ENCODE results near the gene HERC3. TPM values are rescaled to one million over a fixed set of nuclear protein-coding genes. Genes with fewer than 3 reads are reported as not detected.

Gene HERC3
- 10 to 100 TPM; 50.5 to 73.4 (median 57.4) TPM for total RNA-seq

- H3K4me1 ChIP-seq = peaks cover 0 to 16% (median 1%) of the 10 kb centered on the region in 4 donors
- peak within 1 kb of the TSS; percentile 95 to 99 (median 96) for H3K27ac ChIP-seq
- TF ChIP-seq POLR2A (IDR thresholded peaks at IDR 0.05) (peak; percentile 48 to 49), CTCF (IDR thresholded peaks at IDR 0.05) (peak in 3 of 6 experiments; percentile 25 to 35 (median 25))
- H3K9me3 ChIP-seq = no peaks in the 10 kb centered on the region
- DNase-seq = peak; percentile 89 to 96 (median 96)
- peak within 1 kb of the TSS; percentile 93 to 98 (median 95) for H3K4me3 ChIP-seq
- peaks cover 0 to 12% (median 0%) of the 10 kb centered on the region in 3 donors for H3K36me3 ChIP-seq
- no peaks in the 10 kb centered on the region for H3K27me3 ChIP-seq
These were observed at the start of gene HERC3 for GRCh38 chr4:88591787-88592599. Gene HERC3, plus strand, starts transcription at chr4:88592480. Its CDS starts 13,344 bp downstream, at chr4:88605824.

- DNase-seq = no peak
- Histone ChIP-seq H3K4me3 (no peak overlapping the region), H3K9me3 (no peaks in the 10 kb centered on the region), H3K27ac (no peak overlapping the region), H3K36me3 (no peaks in the 10 kb centered on the region), H3K27me3 (no peaks in the 10 kb centered on the region), H3K4me1 (no peaks in the 10 kb centered on the region)
- no peak for TF ChIP-seq POLR2A (IDR thresholded peaks at IDR 0.05)
- TF ChIP-seq CTCF (IDR thresholded peaks at IDR 0.05) = no peak
These were observed 42.5 kb upstream of the HERC3 start for GRCh38 chr4:88549815-88550214.

- TF ChIP-seq CTCF (IDR thresholded peaks at IDR 0.05) (no peak), POLR2A (IDR thresholded peaks at IDR 0.05) (no peak)
- no peak for DNase-seq
- Histone ChIP-seq H3K9me3 (no peaks in the 10 kb centered on the region), H3K36me3 (no peaks in the 10 kb centered on the region), H3K27ac (no peak overlapping the region), H3K4me1 (no peaks in the 10 kb centered on the region), H3K27me3 (no peaks in the 10 kb centered on the region), H3K4me3 (no peak overlapping the region)
These were observed 24.7 kb upstream of the HERC3 start for GRCh38 chr4:88567591-88567990.

GRCh38 chr4:88570001-88570400, 22.3 kb upstream of the HERC3 start:
- DNase-seq = no peak
- no peaks in the 10 kb centered on the region for H3K9me3 ChIP-seq
- no peak for TF ChIP-seq POLR2A (IDR thresholded peaks at IDR 0.05)
- TF ChIP-seq CTCF (IDR thresholded peaks at IDR 0.05) = no peak
- H3K36me3 ChIP-seq = no peaks in the 10 kb centered on the region
- H3K27me3 ChIP-seq = no peaks in the 10 kb centered on the region
- no peak overlapping the region for H3K4me3 ChIP-seq
- H3K27ac ChIP-seq = no peak overlapping the region
- no peaks in the 10 kb centered on the region for H3K4me1 ChIP-seq

- no peak for TF ChIP-seq POLR2A (IDR thresholded peaks at IDR 0.05)
- no peak for TF ChIP-seq CTCF (IDR thresholded peaks at IDR 0.05)
- H3K27me3 ChIP-seq = no peaks in the 10 kb centered on the region
- H3K4me3 ChIP-seq = no peak overlapping the region
- no peaks in the 10 kb centered on the region for H3K4me1 ChIP-seq
- H3K9me3 ChIP-seq = no peaks in the 10 kb centered on the region
- H3K36me3 ChIP-seq = no peaks in the 10 kb centered on the region
- no peak for DNase-seq
- H3K27ac ChIP-seq = no peak overlapping the region
These were observed 18.9 kb upstream of the HERC3 start for GRCh38 chr4:88573276-88573980.
